GM19099 (cell line): Measurements from ENCODE around the gene SLC22A23.

Source experiments
- POLR2A ChIP-seq: IDR thresholded peaks from 3 replicates; pipeline ENCODE4 v1.6.1; 2011; ENCODE audit warnings: low read depth; ENCODE audit not compliant: insufficient read length; ENCODE audit errors: extremely low read depth

SLC22A23 gene

DNA sequence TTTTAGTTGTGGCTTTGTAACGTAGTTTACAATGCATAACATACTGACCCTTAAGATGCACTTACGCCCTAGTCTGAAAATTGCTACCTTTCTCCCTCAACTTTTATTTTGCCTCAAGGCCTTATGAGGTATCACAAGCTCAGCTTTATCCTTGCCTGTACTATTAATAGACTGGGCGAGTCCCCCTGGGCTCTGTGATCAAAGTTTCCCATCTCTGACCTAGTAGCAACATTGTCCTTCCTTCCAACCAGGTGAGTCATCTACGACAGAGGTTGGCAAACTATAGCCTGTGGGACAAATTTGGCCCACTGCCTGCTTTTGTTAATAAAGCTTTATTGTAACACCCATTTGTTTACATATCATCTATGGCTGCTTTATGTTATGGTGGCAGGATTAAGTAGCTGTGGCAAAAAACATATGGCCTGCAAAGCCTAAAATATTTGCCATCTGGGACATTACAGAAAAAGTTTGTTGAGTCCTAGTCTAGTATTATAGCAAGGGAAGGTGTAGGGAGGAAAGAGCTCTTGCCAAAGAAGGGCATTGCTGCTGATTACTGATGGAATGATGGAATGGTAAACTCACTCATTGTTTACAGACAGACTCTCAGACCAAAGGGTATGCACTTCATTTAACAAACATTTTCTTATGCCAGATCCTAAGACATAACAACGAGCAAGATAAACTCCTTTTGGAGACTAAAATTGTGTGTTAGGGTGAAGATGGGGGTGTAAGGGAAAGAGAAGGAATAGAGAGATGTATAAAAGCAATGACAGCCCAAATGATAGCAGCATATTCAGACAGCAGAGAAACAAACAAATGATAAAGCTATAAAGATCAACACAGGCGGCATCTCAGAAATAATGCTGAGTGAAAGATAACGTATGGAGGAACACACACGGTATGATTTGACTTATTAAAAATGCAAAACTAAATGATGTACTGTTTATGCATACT, 74.2 kb downstream of the SLC22A23 start:
- TF ChIP-seq POLR2A, result no peak

DNA sequence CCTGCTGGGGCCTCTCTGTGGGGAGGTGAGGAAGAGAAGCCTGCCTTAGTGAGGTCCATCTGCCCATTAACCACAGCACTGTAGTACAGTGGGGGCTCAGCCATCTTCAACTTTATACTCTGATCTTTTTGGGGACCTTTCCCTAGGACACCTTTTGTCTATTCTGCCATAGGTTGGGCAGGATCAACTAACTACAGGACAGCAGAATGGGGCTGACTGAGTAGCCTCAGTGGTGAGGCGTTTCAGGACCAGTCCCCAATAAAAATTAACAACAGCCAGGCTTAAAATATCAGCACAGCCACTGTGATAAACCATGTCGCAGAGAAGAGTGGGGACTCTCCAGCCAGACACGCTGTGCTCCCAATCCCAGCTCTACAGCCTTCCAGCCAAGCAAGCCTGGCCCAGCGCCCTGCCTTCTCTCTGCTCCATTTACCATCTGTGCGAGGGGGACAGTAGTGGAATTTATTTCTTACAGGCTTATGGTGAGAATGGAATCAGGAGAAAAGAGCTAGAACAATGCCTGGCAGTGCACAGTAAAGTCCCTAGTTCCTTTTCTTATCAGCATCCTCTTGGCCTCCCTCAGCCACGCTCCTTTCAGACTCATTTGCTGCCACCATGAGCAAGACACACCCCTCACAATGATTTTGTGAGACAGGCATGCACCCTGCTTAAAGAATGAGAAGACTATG, 75.5 kb downstream of the SLC22A23 start:
- no peak for TF ChIP-seq POLR2A

DNA sequence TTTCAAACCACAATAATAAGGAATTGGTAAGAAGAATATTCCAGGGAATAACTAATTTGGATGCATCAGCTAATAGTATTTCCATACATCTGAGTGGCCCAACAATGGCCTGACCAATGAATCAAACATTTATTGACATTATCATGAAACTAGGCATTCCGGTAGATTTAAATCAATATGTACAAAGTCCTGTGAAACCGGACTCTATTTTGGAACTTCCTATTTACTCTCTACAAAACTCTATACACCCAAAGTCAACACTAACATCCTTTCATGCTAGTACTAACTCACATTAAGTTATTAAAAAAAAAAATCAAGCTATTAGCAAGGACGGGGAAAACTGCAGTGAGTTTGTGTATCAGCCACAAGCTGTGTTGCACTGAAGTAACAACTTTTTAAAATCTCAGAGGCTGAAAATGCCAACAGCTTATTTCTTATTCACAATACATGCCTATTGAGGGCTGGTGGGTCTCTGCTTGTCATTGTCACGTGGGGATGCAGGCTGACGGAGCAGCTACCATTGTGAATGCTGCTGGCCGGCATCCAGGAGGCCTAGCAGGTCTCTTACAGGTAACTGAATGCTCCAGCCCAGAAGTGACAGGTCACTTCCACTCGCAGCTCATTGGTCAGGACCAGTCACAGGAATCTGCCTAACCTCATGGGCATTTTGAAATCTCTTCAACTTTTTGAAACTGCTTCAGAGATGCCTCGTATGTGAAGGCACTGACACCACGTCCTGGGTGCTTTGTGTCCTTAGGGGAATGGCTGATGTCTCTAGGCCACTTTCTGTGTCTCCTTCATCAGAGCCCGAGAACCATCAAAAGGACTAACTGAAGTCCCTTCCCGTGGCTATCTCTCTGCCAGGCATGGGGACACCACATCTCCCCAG, 76.3 kb downstream of the SLC22A23 start:
- no peak for TF ChIP-seq POLR2A

DNA sequence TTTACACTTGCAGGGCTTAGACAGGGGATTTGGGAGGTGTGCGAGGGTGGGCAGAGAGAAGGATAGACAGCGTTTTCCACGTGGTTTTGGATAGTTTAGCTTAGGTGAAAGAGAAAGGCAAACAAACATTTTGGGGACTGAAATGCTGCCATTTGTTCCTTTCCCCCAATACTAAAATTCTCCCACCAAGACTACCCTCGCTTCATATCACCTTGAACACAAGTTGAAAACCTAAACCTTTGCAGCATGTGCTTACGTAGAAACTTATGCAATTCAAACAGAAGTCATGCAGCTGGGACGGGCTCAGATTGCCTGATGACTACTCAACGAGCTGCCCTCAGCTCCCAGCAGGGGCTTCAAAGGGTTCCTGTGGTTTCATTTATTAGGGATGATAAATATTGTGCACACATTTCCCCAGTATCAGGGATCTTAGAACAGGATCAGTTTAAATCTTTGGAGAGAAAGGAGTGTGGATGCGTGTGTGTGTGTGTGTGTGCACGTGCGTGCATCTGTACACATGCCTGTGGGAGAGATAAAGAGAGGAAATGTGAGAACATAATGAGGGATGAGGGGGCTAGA, 77.3 kb downstream of the SLC22A23 start:
- TF ChIP-seq POLR2A, result no peak

DNA sequence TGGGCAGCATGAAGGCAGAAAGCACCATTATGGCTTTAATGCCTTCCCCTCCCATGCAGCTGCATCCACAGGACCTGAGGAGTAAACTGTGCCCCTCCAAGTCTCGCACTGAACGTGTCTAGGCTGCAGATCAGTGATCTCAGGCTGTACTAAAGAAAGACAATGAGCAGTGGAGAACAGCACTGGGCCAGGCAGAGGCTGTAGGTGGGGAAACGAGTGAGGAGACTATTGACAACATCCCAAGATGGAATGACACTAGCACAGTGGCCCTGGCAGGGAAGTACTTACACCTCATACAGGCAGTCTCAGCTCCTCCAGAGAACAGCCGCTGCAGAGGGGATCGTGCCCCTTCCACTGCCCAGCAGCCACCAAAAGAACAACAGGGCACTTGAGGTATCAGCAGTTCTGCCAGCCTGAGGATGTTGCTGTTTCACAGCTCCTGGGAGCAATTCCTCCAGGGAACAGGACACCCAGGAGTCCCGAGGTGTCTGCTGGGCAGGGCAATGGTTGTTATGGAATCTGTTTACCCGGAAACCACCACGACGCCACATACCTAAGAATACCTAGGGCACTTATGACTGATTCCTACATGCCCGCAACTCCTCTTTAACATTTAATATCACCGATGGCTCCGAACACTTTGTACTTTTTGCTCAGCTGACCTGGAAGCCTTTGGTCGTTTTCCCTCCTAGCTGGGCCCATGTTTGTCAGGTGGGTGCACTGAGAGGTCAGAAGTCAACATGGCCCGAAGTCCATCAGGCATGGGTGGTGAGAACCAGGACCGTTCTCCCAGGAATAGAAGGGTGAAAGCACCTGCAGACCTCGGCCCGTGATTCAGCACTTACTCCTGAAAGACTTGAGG, 79.1 kb downstream of the SLC22A23 start:
- no peak for TF ChIP-seq POLR2A

DNA sequence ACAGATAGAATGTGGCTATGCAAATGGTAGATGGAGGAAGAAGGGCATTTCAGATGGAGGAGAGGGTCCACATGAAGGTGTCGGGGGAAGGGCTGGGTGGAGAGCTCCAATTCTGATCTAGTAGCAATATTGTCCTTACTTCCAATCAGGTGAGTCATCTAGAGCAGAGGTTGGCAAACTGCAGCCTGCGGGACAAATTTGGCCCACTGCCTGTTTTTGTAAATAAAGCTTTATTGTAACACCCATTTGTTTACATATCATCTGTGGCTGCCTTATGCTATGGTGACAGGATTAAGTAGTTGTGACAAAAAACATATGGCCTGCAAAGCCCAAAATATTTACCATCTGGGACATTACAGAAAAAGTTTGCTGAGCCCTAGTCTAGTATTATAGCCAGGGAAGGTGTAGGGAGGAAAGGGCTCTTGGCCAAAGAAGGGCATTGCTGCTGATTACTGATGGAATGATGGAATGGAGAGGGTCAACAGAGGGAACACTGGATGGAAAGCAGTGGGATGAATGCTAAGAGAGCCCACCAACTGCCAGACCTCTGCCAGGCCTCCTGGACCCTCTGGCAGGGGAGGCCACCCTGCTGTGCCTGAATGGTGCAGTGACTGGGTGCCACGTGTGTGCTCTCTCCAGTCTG, 79.8 kb downstream of the SLC22A23 start:
- TF ChIP-seq POLR2A, result no peak

DNA sequence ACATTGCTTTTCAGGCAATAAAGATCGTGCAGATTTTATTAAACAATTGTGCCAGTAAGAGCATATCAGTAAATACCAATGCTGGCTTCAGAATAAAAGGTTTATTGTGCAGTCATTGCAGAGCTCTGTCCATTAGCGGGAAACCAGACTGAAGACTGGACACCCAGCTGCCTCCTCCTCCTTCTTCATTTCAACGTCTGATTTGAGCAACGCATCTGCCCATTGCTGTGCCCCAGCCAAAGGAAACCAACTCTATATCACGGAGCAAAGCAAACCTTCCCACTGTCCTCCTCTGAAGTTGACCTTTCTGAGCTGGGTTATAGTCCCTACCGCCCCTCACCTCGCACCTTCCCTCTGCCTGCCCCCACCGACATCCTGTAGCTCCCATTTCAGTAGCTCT, 80.8 kb downstream of the SLC22A23 start:
- TF ChIP-seq POLR2A, result no peak

DNA sequence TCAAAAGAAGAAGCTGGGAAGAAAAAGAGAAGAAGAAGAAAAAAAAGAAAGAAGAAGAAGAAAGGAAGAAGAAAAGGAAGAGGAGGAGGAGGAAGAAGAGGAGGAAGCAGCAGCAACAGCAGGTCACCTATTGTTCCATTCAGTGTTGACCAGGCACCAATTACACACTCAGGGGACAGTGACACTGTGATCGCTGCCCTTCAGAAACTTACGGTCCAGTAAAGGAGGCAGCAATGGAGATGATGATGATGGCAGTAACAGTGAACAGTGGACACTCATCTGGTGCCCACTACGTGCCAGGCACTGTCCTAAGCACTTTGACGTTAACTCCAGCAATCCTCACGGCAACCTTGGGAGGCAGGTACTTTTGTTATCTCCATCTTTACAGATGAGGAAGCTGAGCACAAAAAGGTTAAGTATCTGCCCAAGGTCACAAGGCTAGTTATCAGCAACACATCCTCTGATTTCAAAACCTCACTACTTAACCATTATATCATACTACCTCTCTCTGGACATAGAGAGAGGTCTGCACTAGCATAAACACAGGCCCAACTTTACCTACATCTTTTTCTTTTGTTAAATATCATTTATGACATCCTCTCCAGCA, 83.2 kb downstream of the SLC22A23 start:
- TF ChIP-seq POLR2A, result no peak

DNA sequence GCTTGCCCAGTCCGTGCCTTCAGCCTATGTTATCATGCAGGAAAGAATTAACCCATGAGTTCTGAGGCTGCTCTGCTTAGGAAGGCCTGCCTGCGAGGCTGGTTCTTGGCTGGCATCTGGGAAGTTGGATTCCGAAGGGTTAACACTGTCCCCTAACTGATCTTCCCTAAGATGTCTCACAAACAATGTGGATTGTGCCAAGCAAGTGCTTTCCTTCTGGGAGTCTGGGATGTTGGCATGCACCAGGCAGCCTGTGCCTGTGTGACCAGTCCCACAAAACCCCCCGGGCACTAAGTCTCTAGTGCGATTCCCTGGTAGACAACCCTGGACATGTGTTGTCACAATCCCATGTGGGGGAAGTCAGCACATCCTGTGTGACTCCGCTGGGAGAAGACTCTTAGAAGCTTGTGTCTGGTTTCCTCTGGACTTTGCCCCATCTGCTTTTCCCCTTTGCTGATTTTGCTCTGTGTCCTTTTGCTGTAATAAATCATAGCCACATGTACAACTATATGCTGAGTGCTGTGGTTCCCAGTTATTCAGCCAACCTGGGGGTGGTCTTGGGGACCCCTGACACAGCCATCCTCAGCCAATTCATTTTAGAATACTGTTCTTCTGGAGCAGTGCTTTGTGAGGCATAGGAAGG, 83.8 kb downstream of the SLC22A23 start:
- no peak for TF ChIP-seq POLR2A

DNA sequence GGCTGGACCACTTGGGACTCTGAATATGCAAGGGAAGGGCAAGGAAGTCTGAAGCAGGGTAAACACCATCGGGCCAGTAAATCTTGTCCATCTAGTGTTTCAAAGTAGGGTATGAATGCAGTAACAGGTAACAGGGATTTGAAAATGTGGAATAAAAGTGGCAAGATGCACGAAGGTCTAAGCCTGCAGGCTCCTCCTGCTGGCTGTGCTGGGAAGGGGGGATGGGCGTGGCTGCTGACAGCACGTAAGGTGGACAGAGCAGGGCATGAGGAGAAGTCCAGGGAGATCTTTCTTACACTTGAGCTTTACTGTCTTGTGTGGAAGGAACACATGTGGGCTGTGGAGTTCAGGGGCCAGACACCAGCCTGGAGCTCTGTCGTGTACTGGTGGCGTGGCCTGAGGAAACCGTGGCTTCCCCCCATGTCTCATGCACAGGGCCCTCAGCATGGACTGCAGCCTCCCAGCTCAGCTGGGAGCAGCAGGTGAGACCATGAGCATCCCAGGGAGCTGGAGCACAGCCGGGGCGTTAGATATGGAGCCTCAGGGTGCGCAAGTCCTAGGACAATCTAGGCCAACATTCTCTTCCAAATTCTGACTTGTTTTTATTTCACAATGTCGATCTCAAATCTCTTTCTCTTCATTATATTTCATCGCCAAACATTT, 84.5 kb downstream of the SLC22A23 start:
- TF ChIP-seq POLR2A, result no peak

DNA sequence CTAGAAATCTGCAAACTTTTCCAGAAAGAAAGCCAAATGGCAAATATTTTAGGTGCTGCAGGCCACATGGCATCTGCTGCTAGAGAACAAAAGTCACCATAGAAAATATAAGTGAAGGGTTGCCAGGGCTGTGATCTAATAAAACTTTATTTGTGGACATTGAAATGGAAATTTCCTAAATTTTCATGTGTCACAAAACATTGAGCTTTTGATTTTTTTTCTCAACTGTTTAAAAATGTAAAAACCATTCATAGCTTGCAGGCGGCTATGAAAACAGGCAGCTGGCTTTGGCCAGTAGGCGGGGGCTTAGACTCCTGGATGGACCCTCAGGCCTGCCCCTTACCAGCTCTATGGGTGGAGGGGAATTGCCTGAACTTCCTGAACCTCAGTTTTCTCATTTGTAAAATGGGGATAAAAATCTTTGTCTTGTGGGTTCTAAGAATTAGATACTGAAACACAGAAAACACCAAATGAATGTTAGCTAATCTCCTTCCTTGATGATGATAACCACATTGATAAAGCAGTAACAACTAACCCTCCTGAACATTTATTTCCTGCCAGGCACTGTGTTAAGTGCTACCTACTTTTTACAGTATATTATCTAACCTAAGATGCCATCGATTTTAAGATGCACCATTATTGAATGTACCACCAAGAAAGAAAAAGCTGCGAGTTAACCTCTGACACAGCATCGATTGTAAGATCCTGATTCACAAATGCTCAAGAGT, 85.5 kb downstream of the SLC22A23 start:
- no peak for TF ChIP-seq POLR2A
